Measurements from ENCODE around the gene PCED1B.

PCED1B gene

DNA sequence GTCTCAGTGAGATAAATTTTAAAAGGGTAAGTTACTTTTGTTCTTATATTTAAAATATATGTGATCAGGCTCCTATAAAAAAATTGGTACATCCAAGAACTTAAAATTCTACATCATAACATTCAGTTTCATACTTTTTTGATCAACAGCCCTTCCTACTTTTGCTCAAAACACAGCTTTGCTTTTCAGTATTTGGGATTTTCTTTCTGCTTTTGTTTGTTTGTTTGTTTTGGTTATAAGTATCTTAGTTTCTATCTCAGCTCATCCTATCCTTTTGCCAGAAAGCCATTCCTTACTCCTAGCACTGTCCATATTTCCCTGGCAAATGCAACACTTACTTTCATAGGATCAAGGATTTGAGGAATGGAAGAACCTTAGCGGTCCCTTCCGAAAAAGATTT lies 4.7 kb upstream of the PCED1B start:
- Histone ChIP-seq H3K36me3 (ENCODE audit: control insufficient read depth in 2 of 2, insufficient read depth in 1 of 2, low read length in 2 of 2) (no peaks in the 10 kb centered on the region), H3K4me3 (ENCODE audit: low read depth, low read length) (no peak overlapping the region), H3K4me1 (ENCODE audit: control insufficient read depth, insufficient read depth, low read length) (no peaks in the 10 kb centered on the region), H3K9me3 (ENCODE audit: control insufficient read depth, insufficient read depth, low read depth, low read length) (no peaks in the 10 kb centered on the region), H3K27ac (ENCODE audit: extremely low read depth, low read depth, low read length) (no peak overlapping the region)
- POLR2A ChIA-PET, result no interaction called here
- CTCF ChIA-PET, result no interaction called here
- TF ChIP-seq KLF8 (tag by site-specific recombination; IDR thresholded peaks at IDR 0.05), result no peak
- no peak for TF ChIP-seq HOXC10 (CRISPR knock-in tag; IDR thresholded peaks at IDR 0.05)
- TF ChIP-seq REPIN1 (tag by site-specific recombination; IDR thresholded peaks at IDR 0.05; ENCODE audit: low read depth), result no peak
- no peak for TF ChIP-seq YY2 (tag by site-specific recombination; IDR thresholded peaks at IDR 0.05)
- no peak for TF ChIP-seq ZIC2 (tag by site-specific recombination; IDR thresholded peaks at IDR 0.05)
- TF ChIP-seq KLF1 (tag by site-specific recombination; IDR thresholded peaks at IDR 0.05), result no peak
- TF ChIP-seq, protein P1, sequence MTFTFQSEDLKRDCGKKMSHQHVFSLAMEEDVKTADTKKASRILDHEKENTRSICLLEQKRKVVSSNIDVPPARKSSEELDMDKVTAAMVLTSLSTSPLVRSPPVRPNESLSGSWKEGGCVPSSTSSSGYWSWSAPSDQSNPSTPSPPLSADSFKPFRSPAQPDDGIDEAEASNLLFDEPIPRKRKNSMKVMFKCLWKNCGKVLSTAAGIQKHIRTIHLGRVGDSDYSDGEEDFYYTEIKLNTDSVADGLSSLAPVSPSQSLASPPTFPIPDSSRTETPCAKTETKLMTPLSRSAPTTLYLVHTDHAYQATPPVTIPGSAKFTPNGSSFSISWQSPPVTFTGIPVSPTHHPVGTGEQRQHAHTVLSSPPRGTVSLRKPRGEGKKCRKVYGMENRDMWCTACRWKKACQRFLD (tag by site-specific recombination; IDR thresholded peaks at IDR 0.05), result no peak
- no peak for TF ChIP-seq ZNF558 (tag by site-specific recombination; IDR thresholded peaks at IDR 0.05)
- TF ChIP-seq, protein P2, sequence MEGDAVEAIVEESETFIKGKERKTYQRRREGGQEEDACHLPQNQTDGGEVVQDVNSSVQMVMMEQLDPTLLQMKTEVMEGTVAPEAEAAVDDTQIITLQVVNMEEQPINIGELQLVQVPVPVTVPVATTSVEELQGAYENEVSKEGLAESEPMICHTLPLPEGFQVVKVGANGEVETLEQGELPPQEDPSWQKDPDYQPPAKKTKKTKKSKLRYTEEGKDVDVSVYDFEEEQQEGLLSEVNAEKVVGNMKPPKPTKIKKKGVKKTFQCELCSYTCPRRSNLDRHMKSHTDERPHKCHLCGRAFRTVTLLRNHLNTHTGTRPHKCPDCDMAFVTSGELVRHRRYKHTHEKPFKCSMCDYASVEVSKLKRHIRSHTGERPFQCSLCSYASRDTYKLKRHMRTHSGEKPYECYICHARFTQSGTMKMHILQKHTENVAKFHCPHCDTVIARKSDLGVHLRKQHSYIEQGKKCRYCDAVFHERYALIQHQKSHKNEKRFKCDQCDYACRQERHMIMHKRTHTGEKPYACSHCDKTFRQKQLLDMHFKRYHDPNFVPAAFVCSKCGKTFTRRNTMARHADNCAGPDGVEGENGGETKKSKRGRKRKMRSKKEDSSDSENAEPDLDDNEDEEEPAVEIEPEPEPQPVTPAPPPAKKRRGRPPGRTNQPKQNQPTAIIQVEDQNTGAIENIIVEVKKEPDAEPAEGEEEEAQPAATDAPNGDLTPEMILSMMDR (tag by site-specific recombination; IDR thresholded peaks at IDR 0.05), result no peak
- TF ChIP-seq SP7 (tag by site-specific recombination; IDR thresholded peaks at IDR 0.05), result no peak
- TF ChIP-seq ZNF660 (tag by site-specific recombination; IDR thresholded peaks at IDR 0.05), result no peak
- TF ChIP-seq BCL11A (tag by site-specific recombination; IDR thresholded peaks at IDR 0.05; ENCODE audit: low read depth), result no peak

DNA sequence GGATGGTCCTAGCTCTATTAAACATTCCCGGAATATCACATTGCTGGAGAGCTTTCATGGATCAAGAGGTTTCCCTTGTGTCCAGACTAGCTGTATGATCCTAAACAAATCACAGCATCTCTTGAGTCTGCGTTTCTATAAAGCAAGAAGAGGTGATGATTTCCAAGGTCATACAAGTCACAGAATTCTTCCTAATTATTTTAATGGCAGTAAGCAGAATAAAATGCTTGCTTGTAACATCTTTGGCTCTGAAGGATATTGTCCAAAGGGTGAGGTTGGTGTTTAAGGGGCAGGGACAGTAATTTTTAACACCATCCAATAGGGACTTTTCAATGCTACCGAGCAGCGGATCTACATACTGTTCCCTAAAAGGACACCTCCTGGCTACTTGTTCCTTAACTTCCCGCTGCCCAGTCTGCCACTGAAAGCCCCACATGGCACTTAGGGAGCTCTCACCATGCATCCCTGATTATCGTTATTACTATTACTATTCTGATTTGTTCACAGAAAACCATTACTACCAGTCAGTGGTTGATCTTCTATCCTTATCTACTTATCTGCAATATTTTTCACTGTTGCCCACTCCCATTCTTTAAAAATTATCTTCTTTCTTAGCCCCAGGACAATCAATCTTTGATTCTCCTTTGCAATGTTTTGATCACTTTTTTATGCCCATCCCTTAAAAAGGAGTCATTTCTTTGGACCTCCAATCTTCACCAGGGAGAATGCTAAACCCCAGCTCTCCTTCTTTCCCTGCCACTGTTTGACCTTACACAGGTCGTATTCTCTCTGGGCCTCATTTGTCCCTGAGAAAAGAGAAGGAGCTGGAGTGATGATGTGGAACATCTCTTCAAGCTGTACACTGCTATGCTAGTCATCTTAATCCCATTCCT lies 4.0 kb upstream of the PCED1B start:
- Histone ChIP-seq H3K9me3 (ENCODE audit: control insufficient read depth, insufficient read depth, low read depth, low read length) (no peaks in the 10 kb centered on the region), H3K36me3 (ENCODE audit: control insufficient read depth in 2 of 2, insufficient read depth in 1 of 2, low read length in 2 of 2) (no peaks in the 10 kb centered on the region), H3K27ac (ENCODE audit: extremely low read depth, low read depth, low read length) (no peak overlapping the region), H3K4me1 (ENCODE audit: control insufficient read depth, insufficient read depth, low read length) (no peaks in the 10 kb centered on the region), H3K4me3 (ENCODE audit: low read depth, low read length) (no peak overlapping the region)
- TF ChIP-seq, protein P3, sequence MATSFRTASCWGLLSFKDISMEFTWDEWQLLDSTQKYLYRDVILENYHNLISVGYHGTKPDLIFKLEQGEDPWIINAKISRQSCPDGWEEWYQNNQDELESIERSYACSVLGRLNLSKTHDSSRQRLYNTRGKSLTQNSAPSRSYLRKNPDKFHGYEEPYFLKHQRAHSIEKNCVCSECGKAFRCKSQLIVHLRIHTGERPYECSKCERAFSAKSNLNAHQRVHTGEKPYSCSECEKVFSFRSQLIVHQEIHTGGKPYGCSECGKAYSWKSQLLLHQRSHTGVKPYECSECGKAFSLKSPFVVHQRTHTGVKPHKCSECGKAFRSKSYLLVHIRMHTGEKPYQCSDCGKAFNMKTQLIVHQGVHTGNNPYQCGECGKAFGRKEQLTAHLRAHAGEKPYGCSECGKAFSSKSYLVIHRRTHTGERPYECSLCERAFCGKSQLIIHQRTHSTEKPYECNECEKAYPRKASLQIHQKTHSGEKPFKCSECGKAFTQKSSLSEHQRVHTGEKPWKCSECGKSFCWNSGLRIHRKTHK (tag by site-specific recombination; IDR thresholded peaks at IDR 0.05), result no peak
- TF ChIP-seq MEIS1 (CRISPR knock-in tag; IDR thresholded peaks at IDR 0.05; ENCODE audit: borderline replicate concordance), result no peak
- no peak for TF ChIP-seq MYNN (tag by site-specific recombination; IDR thresholded peaks at IDR 0.05; ENCODE audit: borderline replicate concordance)
- TF ChIP-seq KLF10 (tag by site-specific recombination; IDR thresholded peaks at IDR 0.05), result no peak
- TF ChIP-seq ZNF404 (tag by site-specific recombination; IDR thresholded peaks at IDR 0.05), result no peak
- POLR2A ChIA-PET, result interaction anchor here (0.6 kb wide), 1 partner anchor 96 kb away, joined by 4 read pairs; no protein-coding TSS in a partner anchor
- CTCF ChIA-PET, result no interaction called here

Measured in HEK293 (cell line).